ENCODE results near the gene FGFRL1. TPM values are rescaled to one million over a fixed set of nuclear protein-coding genes. Genes with fewer than 3 reads are reported as not detected.
"Not testable (repeated sequence)": the region's sequence is repeated elsewhere in the genome, so short reads cannot be mapped to it uniquely, and the experiment has no call there.

Gene FGFRL1
- total RNA-seq, 1 experiment from 2014 or later, result 102 TPM

DNA sequence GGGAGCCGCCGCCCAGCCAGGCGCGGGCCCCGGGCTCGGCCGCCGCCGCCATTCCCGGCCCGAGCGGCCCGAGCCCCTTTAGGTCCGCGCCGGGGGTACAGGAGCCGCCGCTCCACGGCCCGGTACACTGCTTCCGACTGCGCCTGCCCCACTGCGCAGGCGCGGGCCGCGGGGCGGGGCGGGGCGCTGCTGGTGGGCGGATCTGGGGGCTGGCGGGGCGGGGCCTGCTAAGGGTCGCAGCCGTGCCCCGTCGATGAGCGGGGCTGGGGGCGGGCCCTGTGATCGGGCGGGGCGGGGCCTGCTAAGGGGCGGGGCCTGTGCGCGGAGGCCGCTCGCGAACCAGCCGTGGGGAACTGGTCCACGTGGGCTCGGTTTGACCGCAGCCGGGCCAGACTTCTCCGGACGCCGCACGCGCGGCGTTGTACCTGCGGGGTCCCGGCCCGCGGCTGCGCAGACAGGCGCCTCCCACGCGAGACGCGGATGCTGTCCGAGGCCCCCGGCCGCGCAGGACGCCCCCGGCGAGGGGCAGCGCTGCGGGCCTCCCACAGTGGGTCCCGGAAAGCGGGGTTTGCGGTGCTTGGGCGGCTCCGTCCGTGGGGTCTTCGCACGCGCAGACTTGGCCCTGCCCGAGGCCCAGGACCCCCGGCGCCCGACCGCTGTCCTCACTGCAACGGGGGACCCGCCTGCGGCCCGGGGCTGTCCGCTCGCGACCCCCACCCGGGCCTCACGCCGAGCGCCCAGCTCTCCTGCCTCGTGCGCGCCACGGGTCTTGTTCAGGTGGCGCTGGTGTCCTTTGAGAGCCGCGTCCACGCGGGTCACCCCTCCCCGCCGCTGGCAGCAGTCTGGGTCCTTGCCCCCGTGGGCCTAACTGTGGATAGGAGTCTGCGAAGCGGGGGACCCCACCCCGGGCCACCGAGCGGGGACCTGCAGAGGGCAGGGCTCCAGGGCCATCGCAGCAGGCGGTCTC is 37.7 kb upstream of the FGFRL1 start, which contains the start of gene DGKQ:
TSS of gene DGKQ (minus strand) at position 139 of the 967 bp plus-strand sequence. CDS start at position 52, 87 bp downstream.
- peak; percentile 42 for DNase-seq (ENCODE audit: low spot score)

DNA sequence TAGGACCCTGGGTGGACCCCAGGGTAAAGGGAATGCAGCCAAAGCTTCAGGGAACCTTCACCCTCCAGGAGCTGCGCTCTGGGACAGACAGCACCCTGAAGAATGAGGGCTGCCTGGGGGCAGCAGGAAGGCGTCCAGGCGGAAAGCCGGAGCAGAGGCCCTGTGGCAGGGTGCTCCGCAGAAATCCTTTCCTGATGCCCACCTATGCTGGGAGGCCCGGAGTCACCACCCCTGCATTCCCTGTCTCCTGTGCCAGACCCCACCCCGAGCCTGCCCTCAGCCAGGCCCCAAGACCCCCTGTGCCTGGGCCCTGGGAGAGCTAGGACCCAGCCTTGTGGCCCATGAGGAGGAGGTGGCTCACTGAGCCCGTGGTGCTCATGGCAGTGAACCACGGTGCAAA is 36.8 kb upstream of the FGFRL1 start:
- DNase-seq (ENCODE audit: low spot score), result no peak

DNA sequence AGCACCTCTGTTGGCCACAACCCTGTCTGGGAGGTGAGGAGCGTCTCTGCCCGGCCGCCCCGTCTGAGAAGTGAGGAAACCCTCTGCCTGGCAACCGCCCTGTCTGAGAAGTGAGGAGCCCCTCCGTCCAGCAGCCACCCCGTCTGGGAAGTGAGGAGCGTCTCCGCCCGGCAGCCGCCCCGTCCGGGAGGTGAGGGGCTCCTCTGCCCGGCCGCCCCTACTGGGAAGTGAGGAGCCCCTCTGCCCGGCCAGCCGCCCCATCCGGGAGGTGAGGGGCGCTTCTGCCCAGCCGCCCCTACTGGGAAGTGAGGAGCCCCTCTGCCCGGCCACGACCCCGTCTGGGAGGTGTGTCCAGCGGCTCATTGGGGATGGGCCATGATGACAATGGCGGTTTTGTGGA is 35.4 kb upstream of the FGFRL1 start:
- DNase-seq (ENCODE audit: low spot score), result not testable (repeated sequence)

DNA sequence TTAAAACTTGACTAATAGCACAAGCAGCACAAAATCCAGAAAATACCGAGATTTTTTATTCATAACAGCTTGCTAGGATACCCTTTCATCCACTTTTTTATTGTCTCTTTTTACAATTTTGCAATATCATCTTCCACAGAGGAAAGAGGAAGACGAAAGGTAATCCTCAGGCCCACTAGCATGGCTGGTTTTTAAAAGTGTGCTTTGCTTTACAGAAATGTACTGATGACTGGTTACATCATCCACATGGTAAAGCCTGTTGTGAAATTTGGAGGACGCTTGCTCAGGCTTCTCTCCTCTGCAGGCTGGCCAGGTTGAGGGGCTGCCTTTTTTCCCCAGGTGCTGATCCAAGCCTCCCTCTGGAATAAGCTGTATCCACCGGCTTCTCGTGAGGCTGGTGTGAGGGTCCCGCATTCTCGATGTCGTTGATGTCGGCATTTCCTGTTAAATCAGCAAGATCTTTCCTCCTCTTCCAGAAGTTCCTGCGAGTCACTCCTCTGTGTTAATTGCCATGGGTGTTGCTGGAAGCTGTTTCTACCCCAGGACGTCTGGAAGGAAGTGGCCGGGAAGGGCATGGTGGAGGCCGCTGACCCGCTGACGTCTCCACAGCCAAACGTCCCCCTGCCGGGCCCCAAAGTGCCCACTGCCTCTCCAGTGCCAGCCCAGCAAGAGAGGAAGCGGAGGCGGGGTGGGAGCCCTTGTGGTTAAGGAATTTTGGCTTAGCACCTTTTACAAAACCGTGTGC is 32.3 kb upstream of the FGFRL1 start:
- peak; percentile 27 for DNase-seq (ENCODE audit: low spot score)

DNA sequence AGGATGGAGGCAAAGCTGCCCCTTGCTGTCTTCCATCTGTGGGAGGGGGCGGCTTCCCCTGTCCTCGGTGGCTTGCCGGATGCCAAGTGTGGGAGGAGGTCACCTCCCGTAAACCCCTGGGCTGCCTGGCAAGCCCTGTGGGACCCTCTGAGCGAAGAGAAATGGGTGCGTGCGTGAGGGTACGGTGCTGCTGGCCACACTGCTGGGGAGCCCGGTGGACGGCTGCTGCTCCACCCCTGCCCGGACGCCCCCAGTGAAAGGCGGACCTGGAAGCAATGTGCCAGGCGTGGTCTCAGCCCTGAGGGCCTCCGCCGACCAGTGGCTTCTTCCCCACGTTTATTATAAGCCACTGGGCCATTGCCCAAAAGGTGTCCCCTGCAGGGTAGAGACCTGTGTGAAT is 29.1 kb upstream of the FGFRL1 start:
- DNase-seq (ENCODE audit: low spot score), result no peak

DNA sequence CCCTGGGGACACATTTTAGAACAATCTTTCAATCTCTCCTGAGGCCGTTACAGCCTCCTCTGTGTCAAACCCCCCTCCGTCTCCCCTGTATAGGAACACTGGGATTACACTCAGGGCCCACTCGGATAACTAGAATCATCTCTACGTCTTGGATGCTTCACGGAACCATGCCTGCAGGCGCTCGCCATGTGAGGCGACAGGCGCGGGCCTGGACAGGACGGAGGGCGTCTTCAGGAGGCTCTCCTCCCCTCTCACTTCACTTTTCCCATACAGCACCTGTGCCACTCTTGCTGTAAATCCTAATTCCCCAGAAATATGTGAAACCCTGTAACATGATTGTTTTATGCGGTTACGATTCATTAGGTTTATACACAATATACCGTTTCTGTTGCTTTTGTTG is 28.6 kb upstream of the FGFRL1 start:
- no peak for DNase-seq (ENCODE audit: low spot score)

DNA sequence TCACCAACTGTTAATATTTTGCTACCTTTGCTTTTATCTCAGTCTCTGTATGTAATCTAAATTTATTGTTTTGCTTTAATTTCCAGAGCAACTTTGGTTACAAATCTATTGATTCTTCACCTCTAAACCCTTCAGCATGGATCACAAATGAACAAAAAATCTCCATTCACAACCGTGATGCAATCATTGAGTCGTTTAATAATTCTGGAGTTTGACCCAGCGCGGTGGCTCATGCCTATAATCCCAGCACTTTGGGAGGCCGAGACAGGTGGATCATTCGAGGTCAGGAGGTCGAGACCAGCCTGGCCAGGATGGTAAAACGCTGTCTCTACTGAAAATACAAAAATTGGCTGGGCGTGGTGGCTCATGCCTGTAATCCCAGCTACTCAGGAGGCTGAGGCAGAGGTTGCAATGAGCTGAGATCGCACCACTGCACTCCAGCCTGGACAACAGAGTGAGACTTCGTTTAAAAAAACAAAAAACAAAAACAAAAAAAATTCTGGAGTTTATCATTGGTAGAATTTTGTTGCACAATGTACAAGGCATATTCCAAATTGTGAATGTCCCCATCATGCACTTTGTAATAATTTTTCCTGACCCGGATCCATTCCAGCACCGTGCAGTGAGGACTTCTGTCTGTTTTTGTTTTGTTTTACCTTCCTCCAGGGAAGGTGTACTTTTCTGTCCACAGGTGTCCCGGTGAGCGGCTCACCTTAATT is 26.9 kb upstream of the FGFRL1 start:
- no peak for DNase-seq (ENCODE audit: low spot score)

DNA sequence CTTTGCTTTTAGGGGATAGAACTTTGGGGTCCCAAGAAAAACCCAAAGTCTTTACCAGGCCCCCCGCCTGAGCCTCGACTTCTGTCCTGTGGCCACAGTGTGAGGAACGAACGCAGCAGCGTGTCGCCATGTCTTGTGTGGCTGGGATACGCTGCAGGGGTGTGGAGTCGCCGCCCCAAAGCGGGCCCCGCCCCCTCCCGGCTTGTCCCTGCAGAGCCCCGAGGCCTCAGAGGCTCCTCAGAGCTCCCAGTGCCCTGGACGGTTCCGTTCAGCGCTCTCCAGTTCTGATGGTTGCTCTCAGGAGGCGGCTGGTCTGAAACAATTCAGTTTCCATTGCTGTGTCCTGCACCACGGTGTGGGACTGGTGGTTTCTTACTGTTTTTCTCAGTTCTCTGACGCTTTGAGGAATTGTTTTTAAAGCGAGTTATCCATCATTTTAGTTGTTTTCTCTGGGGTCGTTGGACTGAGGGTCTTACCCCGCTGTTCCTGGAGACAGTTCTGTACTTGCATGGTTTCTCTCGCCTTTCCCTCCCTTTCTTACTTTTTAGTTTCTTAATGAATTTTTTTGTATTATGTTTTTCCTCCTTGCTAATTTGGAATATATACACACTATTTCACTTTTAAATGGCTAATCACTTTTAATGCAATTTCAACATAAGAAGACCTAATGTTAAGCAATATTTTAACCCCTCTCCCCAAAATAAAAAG is 26.1 kb upstream of the FGFRL1 start:
- no peak for DNase-seq (ENCODE audit: low spot score)

DNA sequence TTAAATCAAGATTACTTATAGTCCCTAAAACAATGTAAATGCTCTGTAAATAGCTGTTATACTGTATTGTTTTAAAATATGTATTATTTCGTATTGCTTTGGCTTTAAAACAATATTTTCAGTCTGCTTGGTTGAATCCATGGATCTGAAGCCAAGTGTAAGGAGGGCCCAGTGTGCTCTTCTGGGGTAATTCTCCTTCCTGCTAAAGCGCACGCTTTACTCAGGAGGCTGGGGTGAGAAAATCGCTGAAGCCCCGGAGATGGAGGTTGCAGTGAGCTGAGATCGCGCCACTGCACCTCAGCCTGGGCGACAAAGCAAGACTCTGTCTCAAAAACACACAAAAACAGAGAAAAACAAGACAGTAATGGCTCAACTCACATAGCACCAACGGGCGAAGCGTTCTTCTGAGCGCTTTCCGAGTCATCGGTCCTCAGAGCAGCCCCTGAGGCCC is 25.0 kb upstream of the FGFRL1 start:
- DNase-seq (ENCODE audit: low spot score), result no peak

DNA sequence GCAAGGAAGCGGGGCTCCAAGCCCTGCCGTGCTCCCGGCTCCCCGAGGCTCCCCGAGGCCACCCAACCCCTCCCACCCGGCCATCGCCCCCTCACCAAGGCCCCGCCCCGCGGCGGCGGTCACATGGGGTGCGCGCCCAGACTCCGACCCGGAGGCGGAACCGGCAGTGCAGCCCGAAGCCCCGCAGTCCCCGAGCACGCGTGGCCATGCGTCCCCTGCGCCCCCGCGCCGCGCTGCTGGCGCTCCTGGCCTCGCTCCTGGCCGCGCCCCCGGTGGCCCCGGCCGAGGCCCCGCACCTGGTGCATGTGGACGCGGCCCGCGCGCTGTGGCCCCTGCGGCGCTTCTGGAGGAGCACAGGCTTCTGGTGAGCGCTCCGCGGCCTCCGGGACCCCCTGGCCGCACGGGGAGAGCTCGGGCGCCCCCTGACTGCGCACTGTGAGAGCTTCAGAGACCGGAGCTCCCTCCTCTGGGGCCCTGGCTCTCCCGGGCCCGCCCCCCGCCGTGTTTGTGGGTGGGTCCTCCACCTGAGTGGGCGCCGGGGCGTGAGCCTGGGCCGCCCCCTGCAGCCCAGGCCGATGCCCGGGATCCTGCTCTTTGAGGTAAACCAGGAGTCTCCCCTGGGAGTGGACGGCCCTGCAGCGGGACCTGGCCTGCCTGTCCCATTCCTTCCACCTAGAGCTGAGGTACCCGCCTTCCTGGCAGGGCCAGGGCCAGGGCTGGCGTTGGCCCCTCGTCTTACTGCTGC is 24.4 kb upstream of the FGFRL1 start, which contains the start of gene IDUA:
TSS of gene IDUA (plus strand) at position 166 of the 745 bp plus-strand sequence. CDS start at position 207, 41 bp downstream.
- DNase-seq (ENCODE audit: low spot score), result peak; percentile 63

DNA sequence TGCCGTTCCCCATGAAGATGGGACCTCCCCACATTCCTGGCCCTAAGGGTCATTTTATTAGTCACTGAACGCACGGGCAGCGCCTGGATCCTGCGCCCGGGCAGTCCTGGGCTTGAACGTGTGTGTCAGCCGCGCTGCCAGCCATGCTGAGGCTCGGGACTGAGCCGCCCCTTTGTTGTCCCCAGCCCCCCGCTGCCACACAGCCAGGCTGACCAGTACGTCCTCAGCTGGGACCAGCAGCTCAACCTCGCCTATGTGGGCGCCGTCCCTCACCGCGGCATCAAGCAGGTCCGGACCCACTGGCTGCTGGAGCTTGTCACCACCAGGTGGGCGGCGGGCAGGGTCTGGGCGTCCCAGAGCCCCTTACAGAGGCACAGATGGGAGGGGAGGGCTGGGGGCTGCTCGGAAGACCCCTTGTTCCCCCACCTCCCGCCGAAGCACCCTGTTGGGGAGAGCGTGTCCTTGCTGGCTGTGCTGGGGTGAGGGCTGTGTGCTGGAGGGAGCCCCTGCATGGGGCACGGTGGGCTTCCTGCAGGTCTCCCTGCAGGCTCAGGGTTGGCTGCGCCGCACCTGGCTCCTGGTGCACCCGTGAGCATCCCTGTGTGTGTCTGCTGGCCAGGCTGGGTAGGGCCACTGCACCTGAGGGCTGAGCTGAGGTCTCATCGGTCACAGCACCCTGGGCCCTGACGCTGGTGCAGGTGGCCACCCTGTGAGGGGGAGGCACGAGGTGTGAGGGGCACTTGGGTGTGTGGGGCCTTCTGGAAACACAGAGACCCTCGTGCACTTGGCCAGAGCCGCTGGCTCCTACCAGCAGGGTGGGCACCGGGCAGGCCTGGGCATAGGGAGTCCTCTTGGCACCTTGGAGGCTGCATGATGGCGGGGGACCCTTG is 23.6 kb upstream of the FGFRL1 start:
- DNase-seq (ENCODE audit: low spot score), result no peak

DNA sequence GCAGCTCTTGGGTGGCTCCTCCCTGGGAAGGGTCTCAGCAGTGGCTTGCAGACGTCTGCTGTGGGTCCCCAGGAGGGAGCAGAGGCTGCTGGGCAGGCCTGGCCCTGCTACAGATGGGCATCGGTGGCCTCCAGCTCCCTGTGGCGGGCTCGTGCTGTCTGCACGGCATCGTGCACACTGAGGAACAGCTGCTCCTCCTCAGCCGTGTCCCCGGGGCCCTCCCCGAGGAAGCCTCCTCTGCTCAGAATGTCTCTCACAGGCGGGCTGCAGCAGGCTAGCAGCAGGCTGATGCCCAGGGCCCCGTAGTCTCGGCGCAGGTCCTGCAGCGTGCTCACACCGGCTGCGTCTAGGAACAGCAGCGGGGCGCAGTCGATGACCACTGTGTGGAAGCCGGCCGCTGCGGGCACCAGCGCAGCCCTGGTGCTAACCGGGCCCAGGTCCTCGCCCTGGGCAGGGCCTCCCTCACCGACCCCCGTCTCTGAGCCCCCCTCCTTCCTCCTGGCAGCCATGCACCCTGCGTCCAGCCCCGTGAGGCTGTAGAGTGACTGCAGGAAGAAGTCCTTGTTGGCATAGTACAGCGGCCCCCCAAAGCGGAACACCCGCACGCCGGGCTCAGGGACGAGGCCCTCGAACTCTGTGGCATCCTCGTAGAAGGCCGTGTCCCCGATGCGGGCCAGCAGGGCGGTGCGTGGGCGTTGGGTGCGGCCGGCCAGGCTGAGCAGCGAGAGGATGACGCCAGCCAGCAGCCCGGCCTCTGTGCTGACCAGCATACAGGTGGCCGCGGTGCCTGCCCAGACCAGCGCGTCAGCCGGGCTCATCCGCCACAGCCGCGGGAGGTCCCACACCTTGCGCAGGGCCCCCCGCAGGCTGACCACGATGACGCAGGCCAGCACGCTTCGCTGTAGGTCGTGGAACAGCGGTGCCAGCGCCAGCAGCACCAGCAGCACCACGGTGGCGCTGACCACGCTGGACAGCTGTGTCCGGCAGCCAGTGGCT is 22.4 kb upstream of the FGFRL1 start:
- no peak for DNase-seq (ENCODE audit: low spot score)

DNA sequence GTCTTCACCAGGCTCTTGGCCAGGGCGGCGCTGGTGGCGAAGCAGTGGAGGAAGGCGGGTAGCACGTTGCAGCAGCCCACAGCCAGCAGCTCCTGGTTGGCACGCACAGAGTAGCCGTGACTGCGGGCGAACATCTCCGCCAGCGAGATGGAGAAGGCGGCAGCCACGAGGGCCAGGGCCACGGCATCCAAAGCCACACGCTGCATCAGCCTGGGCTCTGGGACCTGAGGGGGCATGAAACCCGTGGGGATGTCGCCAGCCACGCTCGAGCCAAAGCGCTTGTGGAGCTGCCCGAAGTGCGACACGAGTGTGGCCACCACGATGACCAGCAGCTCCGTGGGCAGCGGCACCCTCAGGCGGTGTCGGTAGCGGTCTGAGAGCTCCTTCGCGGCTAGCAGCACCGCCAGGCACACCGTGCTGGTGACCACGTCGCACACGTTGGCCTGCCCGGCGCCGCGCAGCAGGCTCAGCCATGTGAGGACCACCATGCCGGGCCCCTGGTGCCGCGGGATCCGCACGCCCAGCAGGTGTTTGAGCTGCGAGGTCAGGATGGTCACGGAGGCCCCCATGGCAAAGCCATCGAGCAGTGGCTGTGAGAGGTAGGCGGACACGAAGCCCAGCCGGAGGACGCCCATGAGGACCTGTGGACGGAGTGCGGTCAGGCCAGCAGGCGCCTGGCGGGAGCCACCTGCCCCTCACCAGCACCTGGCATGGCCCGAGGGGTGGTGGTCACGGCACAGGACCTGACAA is 21.5 kb upstream of the FGFRL1 start:
- no peak for DNase-seq (ENCODE audit: low spot score)

DNA sequence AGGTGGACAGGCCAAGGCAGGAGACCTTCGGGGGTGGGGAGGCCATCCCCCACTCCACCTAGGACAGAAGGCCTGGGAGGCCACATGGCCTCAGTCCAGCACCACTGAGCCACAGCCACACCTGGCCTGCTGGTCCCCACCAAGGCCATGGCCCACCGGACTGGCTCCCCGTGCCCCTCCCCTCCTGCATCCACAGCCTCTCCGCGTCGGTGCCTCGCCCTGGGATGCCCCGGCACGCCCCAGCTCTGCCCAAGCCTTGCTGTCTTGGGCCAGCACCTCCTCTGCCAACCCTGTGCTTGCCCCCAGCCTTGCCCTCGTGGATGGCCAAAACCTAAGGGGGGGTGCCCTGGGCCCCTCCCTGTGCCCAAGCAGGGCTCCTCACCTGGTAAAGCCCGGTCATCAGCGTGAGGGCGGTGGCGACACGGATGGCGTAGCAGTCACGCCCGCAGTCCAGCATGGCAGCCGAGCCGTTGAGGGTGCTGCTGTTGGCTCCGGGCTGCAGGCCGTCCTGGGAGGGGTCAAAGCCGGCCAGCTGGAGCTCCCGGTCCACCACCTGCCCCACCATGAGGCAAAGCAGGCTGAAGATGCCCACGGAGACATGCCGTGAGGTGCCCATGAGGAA is 20.6 kb upstream of the FGFRL1 start:
- no peak for DNase-seq (ENCODE audit: low spot score)

DNA sequence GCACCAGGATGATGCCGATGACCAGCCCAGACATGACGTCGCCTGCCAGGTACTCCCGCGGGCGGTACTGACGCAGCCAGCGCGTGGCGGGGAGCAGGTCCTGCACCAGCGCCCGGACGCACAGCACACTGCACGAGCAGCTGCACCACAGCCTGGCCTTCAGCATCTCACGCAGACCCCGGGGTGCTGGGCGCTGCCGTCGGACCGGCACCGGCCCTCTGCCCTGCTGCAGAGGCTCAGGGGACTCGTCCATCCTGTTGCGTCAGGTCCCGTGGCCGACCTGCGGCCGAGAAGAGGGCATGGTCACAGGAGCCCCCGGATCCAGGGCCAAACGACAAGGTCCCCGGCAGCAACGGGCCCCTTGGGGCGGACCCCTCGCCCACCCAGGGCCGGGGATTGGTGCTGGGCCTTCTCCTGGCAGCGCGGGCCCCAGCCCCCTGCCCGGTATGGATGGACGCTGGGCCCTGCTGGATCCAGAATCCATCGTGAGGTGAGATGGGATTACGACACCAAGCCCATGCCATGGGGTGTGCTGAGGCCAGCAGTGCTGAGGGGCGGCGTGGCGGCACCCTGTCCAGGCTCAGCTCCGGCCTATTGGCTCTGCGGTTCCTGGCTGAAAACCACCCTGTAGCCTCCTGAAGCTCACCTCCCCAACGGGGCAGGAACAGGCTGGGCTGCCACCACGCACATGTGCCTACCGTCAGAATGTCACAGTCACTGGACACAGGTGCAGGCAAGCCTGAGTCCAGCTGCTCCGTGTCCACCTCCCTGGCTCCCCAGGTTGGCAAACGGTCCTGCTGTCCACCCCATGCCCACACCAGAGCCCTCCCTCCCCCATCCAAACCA is 19.8 kb upstream of the FGFRL1 start:
- DNase-seq (ENCODE audit: low spot score), result no peak
